Trophoblast cell (in vitro differentiated cells and primary cell): Measurements from ENCODE around the gene CAPZA2.
"Not testable (repeated sequence)": the region's sequence is repeated elsewhere in the genome, so short reads cannot be mapped to it uniquely, and the experiment has no call there.

Source experiments
- DNase-seq, 2 donors: peaks; one replicate each; pipeline ENCODE4 v3.0.0-alpha.2; 2016
- H2AFZ ChIP-seq: 2 replicates; pipeline ENCODE4 v1.6.1; 2013; ENCODE audit warnings: low read length, moderate library complexity, mild to moderate bottlenecking; ENCODE audit not compliant: insufficient read depth, poor library complexity
- H2AK5ac ChIP-seq: 2 replicates; pipeline ENCODE4 v1.6.1; 2013; ENCODE audit warnings: mild to moderate bottlenecking, low read length
- H2BK120ac ChIP-seq: 2 replicates; pipeline ENCODE4 v1.6.1; 2013; ENCODE audit warnings: low read length, mild to moderate bottlenecking, moderate library complexity; ENCODE audit not compliant: insufficient read depth, poor library complexity
- H2BK12ac ChIP-seq: 2 replicates; pipeline ENCODE4 v1.6.1; 2013; ENCODE audit warnings: mild to moderate bottlenecking, low read length, moderate library complexity
- H2BK5ac ChIP-seq: 2 replicates; pipeline ENCODE4 v1.6.1; 2013; ENCODE audit warnings: low read length, low read depth, moderate library complexity, mild to moderate bottlenecking; ENCODE audit not compliant: poor library complexity
- H3K14ac ChIP-seq: 2 replicates; pipeline ENCODE4 v1.6.1; 2013; ENCODE audit warnings: mild to moderate bottlenecking, low read length
- H3K18ac ChIP-seq: 2 replicates; pipeline ENCODE4 v1.6.1; 2013; ENCODE audit warnings: mild to moderate bottlenecking, low read length
- H3K23ac ChIP-seq: 2 replicates; pipeline ENCODE4 v1.6.1; 2013; ENCODE audit warnings: low read length
- H3K27ac ChIP-seq: 2 replicates; pipeline ENCODE4 v1.5.1; 2013; ENCODE audit warnings: low read depth, mild to moderate bottlenecking, inconsistent platforms, low read length, moderate library complexity
- H3K27me3 ChIP-seq: 2 replicates; pipeline ENCODE4 v1.6.1; 2013; ENCODE audit warnings: inconsistent platforms, mild to moderate bottlenecking, low read length, moderate library complexity; ENCODE audit not compliant: insufficient read depth
- H3K36me3 ChIP-seq, 2 experiments: 1 replicate in 1 of 2; 2 replicates in 1 of 2; pipeline ENCODE4 v1.6.1; 2013; ENCODE audit warnings: low read length in 2 of 2, mild to moderate bottlenecking in 2 of 2, moderate library complexity in 1 of 2; ENCODE audit not compliant: insufficient read depth in 2 of 2, control insufficient read depth in 1 of 2
- H3K4ac ChIP-seq: 2 replicates; pipeline ENCODE4 v1.6.1; 2013; ENCODE audit warnings: low read depth, mild to moderate bottlenecking, low read length, moderate library complexity
- H3K4me1 ChIP-seq, 2 experiments: 1 replicate in 1 of 2; 2 replicates in 1 of 2; pipeline ENCODE4 v1.6.1; 2013; ENCODE audit warnings: low read length in 2 of 2, mild to moderate bottlenecking in 2 of 2, moderate library complexity in 1 of 2; ENCODE audit not compliant: insufficient read depth in 2 of 2, control insufficient read depth in 1 of 2
- H3K4me2 ChIP-seq: 2 replicates; pipeline ENCODE4 v1.6.1; 2013; ENCODE audit warnings: inconsistent platforms, mild to moderate bottlenecking, low read length, moderate library complexity
- H3K4me3 ChIP-seq: 2 replicates; pipeline ENCODE4 v1.5.1; 2013; ENCODE audit warnings: mild to moderate bottlenecking, low read depth, low read length, inconsistent platforms
- H3K79me1 ChIP-seq: one replicate; pipeline ENCODE4 v1.6.1; 2013; ENCODE audit warnings: low read length
- H3K79me2 ChIP-seq: 2 replicates; pipeline ENCODE4 v1.6.1; 2013; ENCODE audit warnings: low read length, mild to moderate bottlenecking; ENCODE audit not compliant: control insufficient read depth, insufficient read depth, poor library complexity
- H3K9ac ChIP-seq: 2 replicates; pipeline ENCODE4 v1.6.1; 2013; ENCODE audit warnings: mild to moderate bottlenecking, low read length
- H3K9me3 ChIP-seq: 2 replicates; pipeline ENCODE4 v1.6.1; 2013; ENCODE audit warnings: low read depth, mild to moderate bottlenecking, control low read depth, inconsistent platforms, low read length; ENCODE audit not compliant: insufficient read depth
- H4K12ac ChIP-seq: 2 replicates; pipeline ENCODE4 v1.6.1; 2013; ENCODE audit warnings: low read depth, mild to moderate bottlenecking, low read length, moderate library complexity
- H4K8ac ChIP-seq: 2 replicates; pipeline ENCODE4 v1.6.1; 2013; ENCODE audit warnings: low read depth, mild to moderate bottlenecking, low read length, moderate library complexity
- H4K91ac ChIP-seq: one replicate; pipeline ENCODE4 v1.6.1; 2013; ENCODE audit warnings: low read depth, mild to moderate bottlenecking, low read length, moderate library complexity
- WGBS: extraction: QIAGEN DNeasy Blood & Tissue Kit; methylation state at CpG from one replicate; pipeline ENCODE4 v1.1.7; 2013; ENCODE audit warnings: missing lambda C conversion rate; ENCODE audit not compliant: insufficient read length, insufficient coverage; ENCODE audit errors: extremely low coverage; 5-methylcytosine and 5-hydroxymethylcytosine counted together

CAPZA2 gene

GRCh38 chr7:116968631-116969030, 106.2 kb downstream of the CAPZA2 start:
- Histone ChIP-seq H3K27ac (no peak overlapping the region), H3K18ac (no peak overlapping the region), H3K9ac (no peak overlapping the region), H2AFZ (no peak overlapping the region), H3K79me2 (no peaks in the 10 kb centered on the region), H2BK12ac (no peak overlapping the region), H3K9me3 (peaks cover 2% of the 10 kb centered on the region), H3K4ac (no peak overlapping the region), H3K14ac (no peak overlapping the region), H3K4me3 (no peak overlapping the region), H3K36me3 (peaks cover 0 to 2% of the 10 kb centered on the region in 2 experiments), H3K23ac (no peak overlapping the region), H4K12ac (no peak overlapping the region), H3K79me1 (no peaks in the 10 kb centered on the region), H3K4me2 (no peak overlapping the region), H2BK5ac (no peak overlapping the region), H3K4me1 (peaks cover 0 to 3% of the 10 kb centered on the region in 2 experiments), H3K27me3 (no peaks in the 10 kb centered on the region), H4K8ac (no peak overlapping the region), H2AK5ac (no peak overlapping the region), H2BK120ac (no peak overlapping the region), H4K91ac (no peak overlapping the region)
- DNase-seq = no peak

- H2BK12ac ChIP-seq = no peak overlapping the region
- no peak overlapping the region for H4K91ac ChIP-seq
These were observed 107.0 kb downstream of the CAPZA2 start for GRCh38 chr7:116969371-116969902.

GRCh38 chr7:116970238-116970910, 108.0 kb downstream of the CAPZA2 start:
- Histone ChIP-seq H3K9me3 (peaks cover 2% of the 10 kb centered on the region), H3K27me3 (no peaks in the 10 kb centered on the region), H4K91ac (no peak overlapping the region), H2BK12ac (no peak overlapping the region), H3K4me1 (peaks cover 0 to 3% of the 10 kb centered on the region in 2 experiments), H2BK120ac (no peak overlapping the region), H3K79me1 (no peaks in the 10 kb centered on the region), H3K4ac (no peak overlapping the region), H3K4me3 (no peak overlapping the region), H3K79me2 (no peaks in the 10 kb centered on the region), H3K18ac (no peak overlapping the region), H3K14ac (no peak overlapping the region), H3K36me3 (peaks cover 0 to 2% of the 10 kb centered on the region in 2 experiments), H4K12ac (no peak overlapping the region), H2AFZ (no peak overlapping the region), H3K23ac (no peak overlapping the region), H2AK5ac (no peak overlapping the region), H4K8ac (no peak overlapping the region), H3K27ac (no peak overlapping the region), H3K4me2 (no peak overlapping the region), H3K9ac (no peak overlapping the region), H2BK5ac (no peak overlapping the region)
- no CpG with 5 or more reads among the region's 3 CpGs for WGBS
- no peak for DNase-seq

More at GRCh38 chr7:116969371-116969902, 107.0 kb downstream of the CAPZA2 start:
- peaks cover 0 to 3% of the 10 kb centered on the region in 2 experiments for H3K4me1 ChIP-seq
- no peak overlapping the region for H3K9ac ChIP-seq
- H3K36me3 ChIP-seq = peaks cover 0 to 2% of the 10 kb centered on the region in 2 experiments
- WGBS = no CpG with 5 or more reads among the region's 3 CpGs
- H3K79me1 ChIP-seq = no peaks in the 10 kb centered on the region
- no peak overlapping the region for H4K8ac ChIP-seq
- H3K4ac ChIP-seq = no peak overlapping the region
- no peak overlapping the region for H3K4me3 ChIP-seq
- H3K4me2 ChIP-seq = no peak overlapping the region
- H2BK120ac ChIP-seq = no peak overlapping the region
- H3K18ac ChIP-seq = no peak overlapping the region
- H3K27ac ChIP-seq = no peak overlapping the region
- no peaks in the 10 kb centered on the region for H3K79me2 ChIP-seq
- no peak overlapping the region for H3K14ac ChIP-seq
- no peak for DNase-seq
- H2AFZ ChIP-seq = no peak overlapping the region
- H3K9me3 ChIP-seq = peaks cover 2% of the 10 kb centered on the region
- H4K12ac ChIP-seq = no peak overlapping the region
- no peaks in the 10 kb centered on the region for H3K27me3 ChIP-seq
- H3K23ac ChIP-seq = no peak overlapping the region
- H2AK5ac ChIP-seq = no peak overlapping the region
- no peak overlapping the region for H2BK5ac ChIP-seq

GRCh38 chr7:116971153-116971552, 108.8 kb downstream of the CAPZA2 start:
- H3K27me3 ChIP-seq, H2BK5ac ChIP-seq, H2BK12ac ChIP-seq, H3K79me1 ChIP-seq, H3K4me3 ChIP-seq, H4K8ac ChIP-seq, H3K9me3 ChIP-seq, H4K91ac ChIP-seq, H3K14ac ChIP-seq, H2AFZ ChIP-seq, H3K9ac ChIP-seq, H3K4me1 ChIP-seq, H3K79me2 ChIP-seq, H2BK120ac ChIP-seq, H3K18ac ChIP-seq, H3K27ac ChIP-seq, H3K36me3 ChIP-seq, DNase-seq, H3K23ac ChIP-seq, H4K12ac ChIP-seq, H3K4me2 ChIP-seq, H3K4ac ChIP-seq, H2AK5ac ChIP-seq: not testable (repeated sequence)
